Spleen (tissue), 11 donors: Measurements from ENCODE around the gene KRT33B. TPM values are rescaled to one million over a fixed set of nuclear protein-coding genes. Genes with fewer than 3 reads are reported as not detected.
"Not testable (repeated sequence)": the region's sequence is repeated elsewhere in the genome, so short reads cannot be mapped to it uniquely, and the experiment has no call there.

ENCODE experiments used
- DNase-seq: peaks from one replicate; pipeline ENCODE4 v3.0.0-alpha.2; 2020
- H3K27ac ChIP-seq, 8 donors: fragments of 200-600 bp; sonication (generic) in 7 of 8; 1 replicate in 4 of 8; 2 replicates in 4 of 8; pipeline versions ENCODE4 v1.5.0 to v1.8.0; 2016 to 2021; ENCODE audit warnings: inconsistent platforms in 4 of 8, mild to moderate bottlenecking in 4 of 8, moderate library complexity in 1 of 8
- H3K27me3 ChIP-seq, 7 donors: fragments of 200-600 bp; sonication (generic) in 6 of 7; replicated peaks in 1 of 7; 1 replicate in 4 of 7; 2 replicates in 3 of 7; pipeline versions ENCODE4 v1.5.0 to v1.8.0; 2016 to 2021; ENCODE audit warnings: inconsistent platforms in 3 of 7, mild to moderate bottlenecking in 1 of 7
- H3K36me3 ChIP-seq, 6 donors: fragments of 200-600 bp; sonication (generic) in 5 of 6; 1 replicate in 4 of 6; 2 replicates in 2 of 6; pipeline versions ENCODE4 v1.5.0 to v1.8.0; 2016 to 2021; ENCODE audit warnings: inconsistent platforms in 2 of 6
- H3K4me1 ChIP-seq, 6 donors: fragments of 200-600 bp; sonication (generic) in 5 of 6; 1 replicate in 3 of 6; 2 replicates in 3 of 6; pipeline versions ENCODE4 v1.5.0 to v1.8.0; 2016 to 2021; ENCODE audit warnings: inconsistent platforms in 3 of 6
- H3K4me3 ChIP-seq, 8 donors: fragments of 200-600 bp; sonication (generic) in 7 of 8; 1 replicate in 4 of 8; 2 replicates in 4 of 8; pipeline versions ENCODE4 v1.5.0 to v1.8.0; 2016 to 2021; ENCODE audit warnings: inconsistent platforms in 4 of 8, mild to moderate bottlenecking in 4 of 8, moderate library complexity in 2 of 8
- H3K9me3 ChIP-seq, 8 donors: fragments of 200-600 bp; sonication (generic) in 7 of 8; 1 replicate in 4 of 8; 2 replicates in 4 of 8; pipeline versions ENCODE4 v1.5.0 to v1.8.0; 2016 to 2021; ENCODE audit warnings: inconsistent platforms in 4 of 8
- POLR2A ChIP-seq, 3 donors: fragments of 450-650 bp; IDR thresholded peaks; one replicate each; pipeline ENCODE4 v1.5.1; 2017; ENCODE audit warnings: antibody characterized with exemption in 3 of 3, mild to moderate bottlenecking in 1 of 3
- POLR2AphosphoS5 ChIP-seq, 3 donors: sonication (generic); formaldehyde crosslinking; IDR thresholded peaks; one replicate each; pipeline ENCODE4 v1.5.1; 2017; ENCODE audit warnings: antibody characterized with exemption in 3 of 3
- WGBS, 5 donors: extraction: QIAGEN DNeasy Blood & Tissue Kit in 3 of 5; methylation state at CpG; one replicate each; pipeline versions ENCODE4 v1.1.5 to v1.1.7; 2013 to 2018; 5-methylcytosine and 5-hydroxymethylcytosine counted together
- intact Hi-C: fragments of 100-400 bp; cut with DNase I; formaldehyde crosslinking; loops from one replicate; pipeline ENCODE4 v1.15.0; 2023; ENCODE audit warnings: low total_unique reads
- polyA plus RNA-seq, 3 donors: library from polyadenylated mRNA; stranded (reverse); fragments of 200-250 nt; gene quantifications; one replicate each; pipeline ENCODE4 v1.2.1, GENCODE V29; 2013
- total RNA-seq, 7 donors: library from RNA; depleted of rRNA in 3 of 7; stranded (reverse); fragments of >200 nt in 3 of 7; fragmentation: NEBNext Ultra II Directional in 4 of 7; extraction: Animal tissue kit (Norgen Biotek cat#: 25700) in 4 of 7; gene quantifications; one replicate each; pipeline versions ENCODE4 v1.1.0 to v1.2.1, GENCODE V29; 2016 to 2021
- TF ChIP-seq, protein P1 (sequence below), 11 experiments: fragments of 200-600 bp in 7 of 11; fragments of 450-650 bp in 4 of 11; sonication (generic) in 4 of 11; IDR thresholded peaks in 8 of 11; conservative IDR thresholded peaks in 3 of 11; 1 replicate in 7 of 11; 2 replicates in 4 of 11; pipeline versions ENCODE4 v1.4.0 to v1.8.0; 2016 to 2021; ENCODE audit warnings: antibody characterized with exemption in 11 of 11, inconsistent platforms in 4 of 11, mild to moderate bottlenecking in 1 of 11
- donor health status: healthy with polysubstance abuse.
- donor health status: DM: no; HTN: no; CAD: no; lungs with moderate emphysema.
- donor health status: DM: no; HTN: no; CAD: no.
- donor health status: Bipolar disorder and iron deficiency.
- donor health status: healthy.
- donor health status: DM: no; HTN: no; CAD: no.
- donor health status: DM: yes; HTN: yes; CAD: no.

Gene KRT33B
- total and polyA plus RNA-seq, 10 donors: not detected

DNA sequence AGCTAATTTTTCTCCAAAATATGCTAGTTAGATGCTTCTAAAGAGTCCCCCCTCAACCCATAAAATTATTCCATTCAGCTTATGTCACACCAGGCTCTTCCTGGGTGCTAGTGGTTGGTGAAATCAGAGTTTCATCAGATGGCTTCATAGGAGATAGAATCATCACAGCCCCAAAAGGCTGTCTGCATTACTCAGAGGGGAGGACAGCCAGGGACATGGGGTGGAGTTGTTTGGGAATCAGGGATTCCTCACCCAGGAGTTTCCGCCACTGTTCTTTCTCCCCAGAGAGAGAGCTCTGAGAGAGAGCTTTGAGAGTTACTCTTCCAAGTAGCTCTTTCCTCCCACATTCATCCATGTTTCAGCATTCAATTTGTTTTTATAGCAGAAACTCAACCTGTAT, 12.8 kb upstream of the KRT33B start:
- 88 to 96% (median 93%) methylated on average over 1 of the region's 1 CpG for WGBS, 5 donors
- no peak for DNase-seq
- Histone ChIP-seq H3K27me3 (peaks cover 0 to 36% (median 0%) of the 10 kb centered on the region in 7 donors), H3K27ac (no peak overlapping the region), H3K4me1 (no peaks in the 10 kb centered on the region), H3K36me3 (no peaks in the 10 kb centered on the region), H3K9me3 (peaks cover 0 to 22% (median 19%) of the 10 kb centered on the region in 8 donors), H3K4me3 (no peak overlapping the region)
- intact Hi-C loops: no loop called here
- TF ChIP-seq POLR2AphosphoS5 (IDR thresholded peaks at IDR 0.05) (no peak), POLR2A (IDR thresholded peaks at IDR 0.05) (no peak)
- TF ChIP-seq, protein P1, sequence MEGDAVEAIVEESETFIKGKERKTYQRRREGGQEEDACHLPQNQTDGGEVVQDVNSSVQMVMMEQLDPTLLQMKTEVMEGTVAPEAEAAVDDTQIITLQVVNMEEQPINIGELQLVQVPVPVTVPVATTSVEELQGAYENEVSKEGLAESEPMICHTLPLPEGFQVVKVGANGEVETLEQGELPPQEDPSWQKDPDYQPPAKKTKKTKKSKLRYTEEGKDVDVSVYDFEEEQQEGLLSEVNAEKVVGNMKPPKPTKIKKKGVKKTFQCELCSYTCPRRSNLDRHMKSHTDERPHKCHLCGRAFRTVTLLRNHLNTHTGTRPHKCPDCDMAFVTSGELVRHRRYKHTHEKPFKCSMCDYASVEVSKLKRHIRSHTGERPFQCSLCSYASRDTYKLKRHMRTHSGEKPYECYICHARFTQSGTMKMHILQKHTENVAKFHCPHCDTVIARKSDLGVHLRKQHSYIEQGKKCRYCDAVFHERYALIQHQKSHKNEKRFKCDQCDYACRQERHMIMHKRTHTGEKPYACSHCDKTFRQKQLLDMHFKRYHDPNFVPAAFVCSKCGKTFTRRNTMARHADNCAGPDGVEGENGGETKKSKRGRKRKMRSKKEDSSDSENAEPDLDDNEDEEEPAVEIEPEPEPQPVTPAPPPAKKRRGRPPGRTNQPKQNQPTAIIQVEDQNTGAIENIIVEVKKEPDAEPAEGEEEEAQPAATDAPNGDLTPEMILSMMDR (IDR thresholded peaks at IDR 0.05 in 8 of 11, conservative IDR thresholded peaks at IDR 0.05 in 3 of 11): no peak

DNA sequence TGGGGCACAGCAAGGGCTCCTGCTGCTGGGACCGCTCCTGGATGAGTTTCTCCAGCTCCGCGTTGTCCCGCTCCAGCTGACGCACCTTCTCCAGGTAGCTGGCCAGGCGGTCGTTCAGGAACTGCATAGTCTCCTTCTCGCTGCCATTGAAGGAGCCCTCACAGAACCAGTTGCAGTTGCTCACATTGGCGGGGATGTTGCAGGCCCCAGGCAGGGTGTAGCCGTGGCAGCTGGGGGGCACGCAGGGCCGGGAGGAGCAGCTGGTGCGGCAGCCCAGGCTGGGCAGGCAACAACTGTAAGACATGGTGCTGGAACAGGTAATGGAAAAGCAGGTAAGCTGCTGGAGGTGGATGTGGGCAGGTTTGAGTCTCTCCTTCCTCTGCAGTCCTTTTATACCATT, 12.3 kb upstream of the KRT33B start, which contains the start of gene KRT34:
Gene KRT34, minus strand, starts transcription at position 364 of the 400 bp plus-strand sequence. Its CDS starts 60 bp downstream, at position 304.
- Histone ChIP-seq H3K27me3 (peaks cover 0 to 36% (median 0%) of the 10 kb centered on the region in 7 donors), H3K9me3 (peaks cover 0 to 18% (median 15%) of the 10 kb centered on the region in 8 donors)
- H3K27ac ChIP-seq, H3K4me1 ChIP-seq, DNase-seq, H3K36me3 ChIP-seq, intact Hi-C loops, H3K4me3 ChIP-seq: not testable (repeated sequence)
- WGBS, 5 donors: 88 to 94% (median 91%) methylated on average over 10 to 13 of the region's 13 CpGs

DNA sequence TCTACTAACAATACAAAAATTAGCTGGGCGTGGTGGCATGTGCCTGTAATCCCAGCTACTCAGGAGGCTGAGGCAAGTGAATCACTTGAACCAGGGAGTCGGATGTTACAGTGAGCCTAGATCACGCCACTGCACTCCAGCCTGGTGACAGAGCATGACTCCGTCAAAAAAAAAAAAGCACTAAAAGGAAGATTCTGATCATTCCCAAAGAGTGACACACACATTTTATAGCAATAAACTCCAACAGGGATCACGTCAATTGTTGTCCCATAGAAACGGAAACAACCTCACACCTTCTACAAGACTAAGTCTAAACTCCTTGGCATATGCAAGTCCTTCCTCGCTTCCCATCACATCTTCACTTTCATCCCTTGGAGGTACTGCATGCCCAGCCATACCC, 10.5 kb upstream of the KRT33B start:
- H3K27ac ChIP-seq, DNase-seq, H3K9me3 ChIP-seq, H3K4me3 ChIP-seq, H3K4me1 ChIP-seq, H3K36me3 ChIP-seq, intact Hi-C loops: not testable (repeated sequence)
- H3K27me3 ChIP-seq: peaks cover 0 to 32% (median 0%) of the 10 kb centered on the region in 7 donors
- 84 to 92% (median 91%) methylated on average over 7 of the region's 7 CpGs for WGBS, 5 donors

DNA sequence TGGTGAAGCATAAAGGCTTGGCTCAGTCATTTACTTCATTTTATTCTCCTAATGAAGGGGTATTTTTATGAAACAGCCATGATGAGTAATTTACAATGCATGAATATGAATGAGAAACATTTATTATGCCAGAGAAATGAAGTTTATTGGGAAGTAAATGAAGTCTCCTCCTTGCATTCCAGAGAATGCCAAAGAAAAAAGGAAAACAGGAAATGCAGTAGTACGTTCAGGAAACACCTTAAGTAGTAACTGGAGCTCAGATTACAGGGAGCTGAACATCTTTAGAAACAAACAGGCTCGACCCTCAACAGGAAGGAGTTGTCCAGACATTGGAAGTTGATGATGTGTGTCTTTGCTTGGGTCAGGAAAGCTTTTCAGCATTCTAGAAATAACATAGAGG, 7.9 kb upstream of the KRT33B start:
- intact Hi-C loops: no loop called here
- H3K9me3 ChIP-seq: peaks cover 0 to 3% (median 0%) of the 10 kb centered on the region in 8 donors
- no peaks in the 10 kb centered on the region for H3K4me1 ChIP-seq
- TF ChIP-seq POLR2AphosphoS5 (IDR thresholded peaks at IDR 0.05): no peak
- TF ChIP-seq POLR2A (IDR thresholded peaks at IDR 0.05): no peak
- TF ChIP-seq, protein P1 (IDR thresholded peaks at IDR 0.05 in 8 of 11, conservative IDR thresholded peaks at IDR 0.05 in 3 of 11): no peak
- WGBS, 5 donors: 4 to 19% (median 11%) methylated on average over 2 of the region's 2 CpGs
- peaks cover 0 to 26% (median 0%) of the 10 kb centered on the region in 7 donors for H3K27me3 ChIP-seq
- no peak for DNase-seq
- no peak overlapping the region for H3K27ac ChIP-seq
- no peaks in the 10 kb centered on the region for H3K36me3 ChIP-seq
- H3K4me3 ChIP-seq: no peak overlapping the region

DNA sequence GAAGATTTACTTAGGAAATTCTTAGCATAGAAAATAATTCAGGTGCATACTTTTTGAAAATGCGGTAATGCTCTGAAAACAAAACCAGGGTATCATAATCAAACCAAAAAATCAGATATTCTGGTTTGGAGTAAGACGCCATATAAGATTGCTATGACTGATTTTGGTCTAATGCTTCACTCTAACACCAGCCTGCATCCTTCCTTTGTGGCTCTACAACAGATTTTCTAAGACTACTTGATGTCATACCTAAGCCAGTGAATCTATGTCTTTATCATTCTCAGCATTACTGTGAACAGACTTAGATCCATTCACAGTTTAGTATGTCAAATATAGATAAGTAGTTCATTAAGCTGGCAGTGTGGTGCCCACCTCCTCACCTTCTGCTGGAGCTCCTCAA, 590 bp downstream of the KRT33B start:
- peaks cover 0 to 8% (median 0%) of the 10 kb centered on the region in 7 donors for H3K27me3 ChIP-seq
- H3K27ac ChIP-seq: no peak overlapping the region
- no peak for TF ChIP-seq POLR2A (IDR thresholded peaks at IDR 0.05)
- no peak for TF ChIP-seq POLR2AphosphoS5 (IDR thresholded peaks at IDR 0.05)
- TF ChIP-seq, protein P1 (IDR thresholded peaks at IDR 0.05 in 8 of 11, conservative IDR thresholded peaks at IDR 0.05 in 3 of 11): no peak
- no peak for DNase-seq
- H3K4me3 ChIP-seq: no peak overlapping the region
- 84 to 97% (median 88%) methylated on average over 2 of the region's 2 CpGs for WGBS, 5 donors
- no peaks in the 10 kb centered on the region for H3K9me3 ChIP-seq
- H3K4me1 ChIP-seq: no peaks in the 10 kb centered on the region
- no peaks in the 10 kb centered on the region for H3K36me3 ChIP-seq
- intact Hi-C loops: no loop called here
